GM20000 (cell line): Measurements from ENCODE around the gene OTOP3.

ENCODE experiments used
- DNase-seq: peaks from one replicate; pipeline ENCODE4 v3.0.0; 2012; ENCODE audit warnings: low spot score
- TF ChIP-seq, protein P1 (sequence below): IDR thresholded peaks from 2 replicates; pipeline ENCODE4 v1.5.1; 2012; ENCODE audit warnings: mild to moderate bottlenecking, control low read depth; ENCODE audit errors: extremely low read depth, missing control alignments

The OTOP3 gene

DNA sequence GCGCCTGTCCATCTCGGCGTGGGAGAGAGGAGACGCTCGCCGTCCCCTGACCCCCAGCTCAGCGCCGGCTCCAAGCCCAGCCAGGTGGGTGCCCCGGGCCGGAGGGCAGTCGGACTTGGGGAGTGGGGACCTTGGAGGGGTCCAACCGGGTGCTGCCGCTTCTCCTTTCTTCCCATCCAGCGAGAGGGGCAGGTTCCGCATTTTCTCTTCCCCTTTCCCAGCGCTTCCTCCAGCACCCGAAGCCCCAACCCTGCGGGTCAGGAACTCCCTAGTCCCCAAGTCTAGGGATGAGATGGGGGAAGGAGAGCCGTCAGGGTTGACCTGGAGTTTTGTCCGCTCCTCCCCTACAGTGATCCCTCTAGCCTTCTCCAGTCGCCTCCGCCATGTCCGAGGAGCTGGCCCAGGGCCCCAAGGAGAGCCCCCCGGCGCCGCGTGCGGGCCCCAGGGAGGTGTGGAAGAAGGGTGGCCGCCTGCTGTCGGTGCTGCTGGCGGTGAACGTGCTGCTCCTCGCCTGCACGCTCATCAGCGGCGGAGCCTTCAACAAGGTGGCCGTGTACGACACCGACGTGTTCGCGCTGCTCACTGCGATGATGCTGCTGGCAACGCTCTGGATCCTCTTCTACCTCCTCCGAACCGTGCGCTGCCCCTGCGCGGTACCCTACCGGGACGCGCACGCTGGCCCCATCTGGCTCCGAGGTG is 11.3 kb upstream of the OTOP3 start, which contains the start of gene OTOP2:
Gene OTOP2 (plus strand): TSS at position 24 of the 699 bp plus-strand sequence. CDS start 360 bp downstream, at position 384.
- TF ChIP-seq, protein P1, sequence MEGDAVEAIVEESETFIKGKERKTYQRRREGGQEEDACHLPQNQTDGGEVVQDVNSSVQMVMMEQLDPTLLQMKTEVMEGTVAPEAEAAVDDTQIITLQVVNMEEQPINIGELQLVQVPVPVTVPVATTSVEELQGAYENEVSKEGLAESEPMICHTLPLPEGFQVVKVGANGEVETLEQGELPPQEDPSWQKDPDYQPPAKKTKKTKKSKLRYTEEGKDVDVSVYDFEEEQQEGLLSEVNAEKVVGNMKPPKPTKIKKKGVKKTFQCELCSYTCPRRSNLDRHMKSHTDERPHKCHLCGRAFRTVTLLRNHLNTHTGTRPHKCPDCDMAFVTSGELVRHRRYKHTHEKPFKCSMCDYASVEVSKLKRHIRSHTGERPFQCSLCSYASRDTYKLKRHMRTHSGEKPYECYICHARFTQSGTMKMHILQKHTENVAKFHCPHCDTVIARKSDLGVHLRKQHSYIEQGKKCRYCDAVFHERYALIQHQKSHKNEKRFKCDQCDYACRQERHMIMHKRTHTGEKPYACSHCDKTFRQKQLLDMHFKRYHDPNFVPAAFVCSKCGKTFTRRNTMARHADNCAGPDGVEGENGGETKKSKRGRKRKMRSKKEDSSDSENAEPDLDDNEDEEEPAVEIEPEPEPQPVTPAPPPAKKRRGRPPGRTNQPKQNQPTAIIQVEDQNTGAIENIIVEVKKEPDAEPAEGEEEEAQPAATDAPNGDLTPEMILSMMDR, result no peak
- DNase-seq, result no peak

DNA sequence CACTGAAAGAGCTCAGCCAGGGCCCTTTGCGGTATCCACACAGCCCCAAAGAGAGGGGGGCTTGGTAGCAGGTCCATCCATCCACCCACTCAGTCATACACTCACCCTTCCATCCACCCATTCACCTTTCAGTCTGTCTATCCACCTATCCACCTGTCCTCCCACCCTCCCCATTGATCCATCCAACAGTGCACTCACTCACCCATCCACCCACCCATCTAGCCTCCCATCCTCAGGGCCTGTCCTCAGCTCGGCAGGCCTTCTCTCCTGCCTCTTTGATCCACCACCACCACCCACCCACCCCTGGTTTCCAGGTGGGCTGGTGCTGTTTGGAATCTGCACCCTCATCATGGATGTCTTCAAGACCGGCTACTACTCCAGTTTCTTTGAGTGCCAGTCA is 10.5 kb upstream of the OTOP3 start:
- TF ChIP-seq, protein P1, result no peak
- no peak for DNase-seq

DNA sequence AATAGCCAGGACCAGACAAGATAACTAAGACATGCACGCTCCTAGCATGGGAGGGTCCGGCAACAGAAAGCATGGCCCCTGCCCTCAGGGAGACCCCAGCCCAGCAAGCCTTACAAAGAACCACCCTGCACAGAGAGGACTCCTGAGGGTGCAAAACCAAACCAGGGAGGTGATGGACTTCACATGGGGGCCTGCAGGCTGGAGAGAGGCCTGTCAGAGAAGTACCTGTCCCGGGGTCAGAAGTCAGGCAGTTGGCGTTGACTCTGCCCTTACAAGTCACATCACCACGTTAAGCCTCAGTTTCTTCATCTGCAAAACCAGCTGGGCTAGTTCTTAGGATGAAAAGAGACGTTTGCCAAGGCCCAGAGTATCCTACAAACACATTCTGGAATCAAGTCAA is 6.9 kb upstream of the OTOP3 start:
- no peak for DNase-seq
- TF ChIP-seq, protein P1, result no peak

DNA sequence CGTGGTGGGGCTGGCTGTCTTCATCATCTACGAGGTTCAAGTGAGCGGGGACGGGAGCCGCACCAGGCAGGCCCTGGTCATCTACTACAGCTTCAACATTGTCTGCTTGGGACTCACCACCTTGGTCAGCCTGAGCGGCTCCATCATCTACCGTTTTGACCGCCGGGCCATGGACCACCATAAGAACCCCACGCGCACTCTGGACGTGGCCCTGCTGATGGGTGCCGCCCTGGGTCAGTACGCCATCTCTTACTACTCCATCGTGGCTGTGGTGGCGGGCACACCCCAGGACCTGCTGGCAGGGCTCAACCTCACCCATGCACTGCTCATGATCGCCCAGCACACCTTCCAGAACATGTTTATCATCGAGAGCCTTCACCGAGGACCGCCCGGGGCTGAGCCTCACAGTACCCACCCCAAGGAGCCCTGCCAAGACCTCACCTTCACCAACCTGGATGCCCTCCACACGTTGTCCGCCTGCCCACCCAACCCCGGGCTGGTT is 5.1 kb upstream of the OTOP3 start:
- TF ChIP-seq, protein P1, result no peak
- no peak for DNase-seq

DNA sequence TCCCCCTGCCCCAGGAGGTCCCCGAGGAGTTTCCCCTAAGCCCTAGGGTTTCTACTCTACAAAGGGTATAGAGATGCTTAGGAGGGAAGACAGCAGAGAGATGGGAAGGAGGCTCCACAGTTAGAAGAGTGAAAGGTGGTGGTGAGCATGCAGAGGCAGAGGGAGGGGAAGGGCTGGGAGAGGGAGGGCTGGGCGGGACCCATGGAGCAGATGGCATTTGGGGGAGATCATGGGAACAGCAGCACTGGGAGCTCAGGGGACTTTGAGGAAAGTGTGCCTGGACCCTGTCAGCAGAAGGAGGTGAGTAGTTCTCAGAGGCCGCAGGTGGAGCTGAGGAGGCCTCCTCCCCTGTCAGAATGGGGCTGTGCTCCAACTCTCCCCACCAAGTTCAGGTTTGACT is 650 bp upstream of the OTOP3 start:
- no peak for DNase-seq
- TF ChIP-seq, protein P1, result no peak

DNA sequence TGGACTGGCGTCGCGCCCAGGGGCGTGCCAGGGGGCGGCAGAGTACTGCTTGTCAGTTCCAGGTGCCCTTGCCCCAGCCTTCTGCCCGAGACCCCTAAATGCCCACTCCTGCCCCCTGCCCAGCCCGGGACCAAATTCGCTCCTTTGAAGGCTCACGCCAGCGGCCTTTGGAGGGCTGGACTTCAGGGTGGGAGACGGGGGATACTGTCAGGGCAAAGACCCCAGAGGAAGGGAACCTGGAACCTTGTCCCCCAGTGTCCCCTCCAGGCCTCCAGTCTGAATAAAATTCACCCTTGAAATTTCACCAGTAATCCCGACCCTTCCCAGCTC is 737 bp downstream of the OTOP3 start:
- no peak for DNase-seq
- TF ChIP-seq, protein P1, result no peak

DNA sequence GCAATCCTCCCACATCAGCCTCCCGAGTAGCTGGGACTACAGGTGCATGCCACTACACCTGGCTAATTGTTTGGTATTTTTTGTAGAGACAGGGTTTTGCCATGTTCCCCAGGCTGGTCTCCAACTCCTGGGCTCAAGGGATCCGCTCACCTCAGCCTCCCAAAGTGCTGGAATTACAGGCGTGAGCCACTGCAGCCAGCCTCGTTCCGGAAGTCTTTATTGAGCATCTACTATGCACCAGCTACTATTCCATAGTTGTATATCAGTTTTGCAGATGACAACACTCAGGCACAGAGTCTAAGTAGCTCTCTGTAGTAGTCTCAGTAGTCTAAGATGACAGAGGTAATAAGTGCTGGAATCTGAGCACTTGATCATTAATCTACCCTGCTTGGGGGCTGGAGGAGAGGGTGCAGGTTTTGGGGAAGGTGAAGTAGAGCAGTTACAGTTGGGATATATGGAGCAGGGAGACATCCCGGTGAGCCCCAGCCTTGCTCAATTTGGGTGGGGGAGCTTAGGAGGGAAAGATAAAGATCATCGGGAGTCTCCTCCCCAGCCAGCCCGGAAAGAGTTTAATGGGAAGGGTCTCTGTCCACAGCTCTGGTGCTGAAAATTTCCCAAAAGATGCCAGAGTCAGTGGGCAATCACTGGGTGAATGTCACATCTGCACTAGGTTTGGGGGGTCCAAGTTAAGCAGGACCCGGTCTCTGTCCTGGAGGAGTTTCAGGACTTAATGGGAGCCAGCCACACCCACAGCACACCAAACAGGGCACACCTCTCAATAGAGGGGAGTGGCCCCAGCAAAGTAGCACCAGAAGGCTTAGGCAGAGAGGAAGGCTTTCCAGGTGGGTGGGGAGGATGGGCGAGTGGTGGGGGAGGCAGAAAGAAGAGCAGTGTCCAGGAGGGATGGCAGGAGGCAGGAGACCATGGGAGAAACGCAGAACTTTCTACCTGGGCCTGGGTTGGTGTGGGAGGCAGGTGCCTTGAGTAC is 1.7 kb downstream of the OTOP3 start:
- TF ChIP-seq, protein P1, result no peak

More for the DNA sequence above, 1.7 kb downstream of the OTOP3 start:
- no peak for DNase-seq
